HCT116 (cell line): Measurements from ENCODE around the gene GOLGA2. TPM values are rescaled to one million over a fixed set of nuclear protein-coding genes. Genes with fewer than 3 reads are reported as not detected.

Experiments
- ATAC-seq: fragments of 200-7000 bp; cut with Tn5 transposase; 2 replicates; pipeline ENCODE4 v1.9.1; 2020; ENCODE audit warnings: mild to moderate bottlenecking, moderate library complexity
- BruUV-seq: library from RNA; stranded (reverse); fragments of 400-500 nt; replicated peaks from 2 replicates; lab custom pipeline; 2021; lab: Mats Ljungman, UMichigan
- CTCF ChIA-PET: fragments of 300-600 bp; sonication (Branson Sonifier 250); formaldehyde crosslinking; loops from one replicate; lab custom pipeline; 2021; ENCODE audit warnings: antibody characterized with exemption; lab: Charles Lee
- POLR2A ChIA-PET: fragments of 300-600, 350-600 bp; sonication (Branson Sonifier 250); formaldehyde crosslinking; loops from one replicate; lab custom pipeline; 2021; ENCODE audit warnings: antibody characterized with exemption; lab: Charles Lee
- RAD21 ChIA-PET, 2 experiments: fragments of 300-600 bp; sonication (Branson Sonifier 250); formaldehyde crosslinking; loops; one replicate each; lab custom pipeline; 2023; ENCODE audit warnings: low total read pairs in 2 of 2; ENCODE audit not compliant: uncharacterized antibody in 2 of 2, unreplicated experiment in 2 of 2, low non-redundant PET in 1 of 2; lab: Charles Lee
- DNase-seq: peaks from one replicate; pipeline ENCODE4 v3.0.0-alpha.2; 2010; ENCODE audit warnings: low read depth, low spot score
- H2AFZ ChIP-seq: fragments of 200-600 bp; shearing (Covaris generic), sonication (generic); 2 replicates; pipeline ENCODE4 v1.6.1; 2017; ENCODE audit warnings: low read depth, mixed run types, mixed read lengths, antibody characterized with exemption, low read length; ENCODE audit not compliant: poor library complexity, severe bottlenecking
- H3K27ac ChIP-seq: 2 replicates; pipeline ENCODE4 v1.5.1; 2012; ENCODE audit warnings: low read depth, low read length
- H3K27me3 ChIP-seq: fragments of 200-600 bp; sonication (generic); 2 replicates; pipeline ENCODE4 v1.6.1; 2016; ENCODE audit warnings: mixed run types, low read length, mixed read lengths; ENCODE audit not compliant: insufficient read depth
- H3K36me3 ChIP-seq, 2 experiments: fragments of 200-500 bp in 1 of 2; fragments of 200-600 bp in 1 of 2; sonication (Bioruptor generic) in 1 of 2; sonication (generic) in 1 of 2; 2 replicates each; pipeline versions ENCODE4 v1.5.1 to v1.6.1; 2014 to 2016; ENCODE audit warnings: low read length in 2 of 2, inconsistent platforms in 1 of 2, mixed read lengths in 1 of 2, mixed run types in 1 of 2; ENCODE audit not compliant: insufficient read depth in 2 of 2, control insufficient read depth in 1 of 2
- H3K4me1 ChIP-seq, 2 experiments: fragments of 200-600 bp in 1 of 2; sonication (generic) in 1 of 2; 2 replicates each; pipeline versions ENCODE4 v1.5.1 to v1.6.1; 2012 to 2017; ENCODE audit warnings: low read length in 2 of 2, inconsistent platforms in 1 of 2, mild to moderate bottlenecking in 1 of 2, mixed read lengths in 1 of 2, mixed run types in 1 of 2, moderate library complexity in 1 of 2; ENCODE audit not compliant: insufficient read depth in 2 of 2, control insufficient read depth in 1 of 2
- H3K4me2 ChIP-seq: fragments of 200-600 bp; sonication (generic); 2 replicates; pipeline ENCODE4 v1.6.1; 2017; ENCODE audit warnings: mixed run types, low read length, mixed read lengths
- H3K4me3 ChIP-seq, 2 experiments: fragments of 200-600 bp in 1 of 2; sonication (generic) in 1 of 2; replicated peaks in 1 of 2; 2 replicates each; pipeline ENCODE4 v1.5.1; 2011 to 2016; ENCODE audit warnings: low read length in 2 of 2, control low read depth in 1 of 2, low read depth in 1 of 2, mild to moderate bottlenecking in 1 of 2, mixed read lengths in 1 of 2, mixed run types in 1 of 2
- H3K79me2 ChIP-seq: fragments of 200-600 bp; sonication (generic); 2 replicates; pipeline ENCODE4 v1.6.1; 2017; ENCODE audit warnings: mild to moderate bottlenecking, mixed run types, low read length, moderate library complexity, mixed read lengths; ENCODE audit not compliant: insufficient read depth
- H3K9ac ChIP-seq: fragments of 200-600 bp; sonication (generic); 2 replicates; pipeline ENCODE4 v1.6.1; 2016; ENCODE audit warnings: low read length, mixed read lengths
- H3K9me2 ChIP-seq: fragments of 200-600 bp; sonication (generic), shearing (Covaris generic); 2 replicates; pipeline ENCODE4 v1.6.1; 2017; ENCODE audit warnings: mixed run types, mild to moderate bottlenecking, moderate library complexity; ENCODE audit not compliant: insufficient read depth
- H3K9me3 ChIP-seq, 2 experiments: fragments of 200-500 bp in 1 of 2; fragments of 200-600 bp in 1 of 2; sonication (Bioruptor generic) in 1 of 2; sonication (generic) in 1 of 2; 2 replicates each; pipeline ENCODE4 v1.6.1; 2014 to 2017; ENCODE audit warnings: low read length in 2 of 2, mixed read lengths in 2 of 2, inconsistent platforms in 1 of 2, low read depth in 1 of 2, mild to moderate bottlenecking in 1 of 2, mixed run types in 1 of 2, moderate library complexity in 1 of 2; ENCODE audit not compliant: control insufficient read depth in 1 of 2, insufficient read depth in 1 of 2
- H4K20me1 ChIP-seq: fragments of 200-600 bp; sonication (generic), shearing (Covaris generic); 2 replicates; pipeline ENCODE4 v1.6.1; 2017; ENCODE audit warnings: mixed run types, mild to moderate bottlenecking, moderate library complexity; ENCODE audit not compliant: insufficient read depth
- CBX3 ChIP-seq: IDR thresholded peaks from 2 replicates; pipeline ENCODE4 v1.6.1; 2012; ENCODE audit warnings: low read depth
- CEBPB ChIP-seq: IDR thresholded peaks from 2 replicates; pipeline ENCODE4 v1.6.1; 2012; ENCODE audit warnings: low read depth
- EGR1 ChIP-seq: IDR thresholded peaks from 2 replicates; pipeline ENCODE4 v1.6.1; 2012; ENCODE audit warnings: low read depth
- ELF1 ChIP-seq: IDR thresholded peaks from 2 replicates; pipeline ENCODE4 v1.6.1; 2012; ENCODE audit warnings: low read depth, borderline replicate concordance
- EZH2phosphoT487 ChIP-seq: fragments of 200-600 bp; IDR thresholded peaks from 2 replicates; pipeline ENCODE4 v1.6.1; 2018; ENCODE audit warnings: antibody characterized with exemption, borderline replicate concordance
- FOSL1 ChIP-seq: IDR thresholded peaks from 2 replicates; pipeline ENCODE4 v1.6.1; 2012; ENCODE audit warnings: low read depth
- POLR2A ChIP-seq: IDR thresholded peaks from 2 replicates; pipeline ENCODE4 v1.7.0; 2011; ENCODE audit warnings: borderline replicate concordance; ENCODE audit not compliant: insufficient read depth, insufficient read length; ENCODE audit errors: extremely low read depth
- POLR2AphosphoS5 ChIP-seq: IDR thresholded peaks from 2 replicates; pipeline ENCODE4 v1.6.1; 2011; ENCODE audit warnings: mild to moderate bottlenecking, low read depth, low read length, moderate library complexity
- SP1 ChIP-seq: IDR thresholded peaks from 2 replicates; pipeline ENCODE4 v1.6.1; 2012; ENCODE audit warnings: low read depth
- YY1 ChIP-seq: IDR thresholded peaks from 2 replicates; pipeline ENCODE4 v1.6.1; 2011; ENCODE audit warnings: low read length, low read depth, moderate library complexity, mild to moderate bottlenecking; ENCODE audit not compliant: insufficient replicate concordance; ENCODE audit errors: extremely low read depth
- intact Hi-C: fragments of 100-400 bp; cut with micrococcal nuclease; formaldehyde crosslinking; loops from 2 replicates; pipeline ENCODE4 v1.10.0; 2022
- total RNA-seq: library from RNA; stranded (reverse); gene quantifications from one replicate; pipeline ENCODE4 v1.2.1, GENCODE V29; 2021; ENCODE audit not compliant: unreplicated experiment
- TF ChIP-seq, protein P1 (sequence below): IDR thresholded peaks from 2 replicates; pipeline ENCODE4 v1.6.1; 2012; ENCODE audit warnings: low read depth
- TF ChIP-seq, protein P2 (sequence below), 3 experiments: fragments of 200-600 bp in 1 of 3; sonication (generic) in 1 of 3; IDR thresholded peaks in 2 of 3; conservative IDR thresholded peaks in 1 of 3; 2 replicates each; pipeline ENCODE4 v1.5.1; 2012 to 2017; ENCODE audit warnings: low read depth in 2 of 3, low read length in 2 of 3, antibody characterized with exemption in 1 of 3, borderline replicate concordance in 1 of 3, control low read depth in 1 of 3, mild to moderate bottlenecking in 1 of 3, mixed read lengths in 1 of 3, mixed run types in 1 of 3, moderate library complexity in 1 of 3; ENCODE audit not compliant: insufficient read depth in 1 of 3

GOLGA2 gene
- total RNA-seq, 1 experiment from 2014 or later = 67.0 TPM

DNA sequence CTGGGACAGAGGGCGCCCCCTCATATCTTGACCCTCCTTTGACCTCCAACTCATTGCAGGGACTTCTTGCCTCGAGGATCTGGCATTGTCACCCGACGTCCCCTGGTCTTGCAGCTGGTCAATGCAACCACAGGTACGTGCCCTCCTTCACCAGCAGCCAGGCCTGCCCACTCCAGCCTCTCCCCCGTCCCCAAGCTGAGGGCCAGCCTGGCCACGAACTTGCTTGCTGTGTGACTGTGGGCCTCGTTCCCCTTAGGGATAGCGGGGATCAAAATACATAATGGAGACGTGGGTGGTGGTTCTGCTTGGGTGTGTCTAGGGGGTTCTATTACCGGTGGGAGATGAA lies 57.7 kb downstream of the GOLGA2 start (continued):
- TF ChIP-seq YY1 (no peak), ELF1 (no peak), EGR1 (no peak), POLR2AphosphoS5 (no peak), SP1 (no peak), EZH2phosphoT487 (no peak)
- TF ChIP-seq, protein P1, sequence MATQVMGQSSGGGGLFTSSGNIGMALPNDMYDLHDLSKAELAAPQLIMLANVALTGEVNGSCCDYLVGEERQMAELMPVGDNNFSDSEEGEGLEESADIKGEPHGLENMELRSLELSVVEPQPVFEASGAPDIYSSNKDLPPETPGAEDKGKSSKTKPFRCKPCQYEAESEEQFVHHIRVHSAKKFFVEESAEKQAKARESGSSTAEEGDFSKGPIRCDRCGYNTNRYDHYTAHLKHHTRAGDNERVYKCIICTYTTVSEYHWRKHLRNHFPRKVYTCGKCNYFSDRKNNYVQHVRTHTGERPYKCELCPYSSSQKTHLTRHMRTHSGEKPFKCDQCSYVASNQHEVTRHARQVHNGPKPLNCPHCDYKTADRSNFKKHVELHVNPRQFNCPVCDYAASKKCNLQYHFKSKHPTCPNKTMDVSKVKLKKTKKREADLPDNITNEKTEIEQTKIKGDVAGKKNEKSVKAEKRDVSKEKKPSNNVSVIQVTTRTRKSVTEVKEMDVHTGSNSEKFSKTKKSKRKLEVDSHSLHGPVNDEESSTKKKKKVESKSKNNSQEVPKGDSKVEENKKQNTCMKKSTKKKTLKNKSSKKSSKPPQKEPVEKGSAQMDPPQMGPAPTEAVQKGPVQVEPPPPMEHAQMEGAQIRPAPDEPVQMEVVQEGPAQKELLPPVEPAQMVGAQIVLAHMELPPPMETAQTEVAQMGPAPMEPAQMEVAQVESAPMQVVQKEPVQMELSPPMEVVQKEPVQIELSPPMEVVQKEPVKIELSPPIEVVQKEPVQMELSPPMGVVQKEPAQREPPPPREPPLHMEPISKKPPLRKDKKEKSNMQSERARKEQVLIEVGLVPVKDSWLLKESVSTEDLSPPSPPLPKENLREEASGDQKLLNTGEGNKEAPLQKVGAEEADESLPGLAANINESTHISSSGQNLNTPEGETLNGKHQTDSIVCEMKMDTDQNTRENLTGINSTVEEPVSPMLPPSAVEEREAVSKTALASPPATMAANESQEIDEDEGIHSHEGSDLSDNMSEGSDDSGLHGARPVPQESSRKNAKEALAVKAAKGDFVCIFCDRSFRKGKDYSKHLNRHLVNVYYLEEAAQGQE = no peak

DNA sequence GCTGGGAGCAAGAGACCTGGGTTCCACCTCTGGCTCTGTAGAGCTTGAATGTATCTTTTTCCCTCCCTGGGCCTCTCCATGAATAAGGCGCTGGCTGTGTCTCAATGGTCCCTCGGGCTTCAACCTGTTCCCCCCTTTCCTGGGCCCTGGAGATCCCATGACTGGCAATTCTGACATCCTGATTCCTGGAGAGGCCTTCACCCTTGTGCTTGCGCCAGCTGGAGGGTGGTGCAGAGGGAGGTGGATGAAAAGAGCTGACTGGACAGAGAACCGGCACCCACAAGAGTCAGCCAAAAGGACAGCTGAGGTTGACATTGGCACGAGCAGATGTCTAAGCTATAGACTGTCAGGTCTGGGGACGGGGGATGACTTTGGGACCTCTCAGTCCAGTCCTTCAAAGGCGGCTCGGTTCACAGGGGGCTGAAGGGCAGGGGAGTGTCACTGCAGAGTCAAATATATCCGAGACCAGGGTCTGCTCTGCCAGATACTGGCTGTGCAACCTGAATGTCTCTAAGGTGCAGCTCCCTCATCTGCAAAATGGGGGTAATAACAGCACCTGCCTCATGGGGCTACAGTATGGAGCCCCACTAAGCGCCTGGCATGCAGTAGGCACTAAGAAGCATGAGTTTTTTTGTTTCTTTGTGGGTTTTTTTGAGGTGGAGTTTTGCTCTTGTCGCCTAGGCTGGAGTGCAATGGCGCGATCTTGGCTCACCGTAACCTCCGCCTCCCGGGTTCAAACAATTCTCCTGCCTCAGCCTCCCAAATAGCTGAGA lies 58.8 kb downstream of the GOLGA2 start:
- ChIA-PET POLR2A (no interaction called here), CTCF (interaction anchor here (1.7 kb wide), 1 partner anchor 92 kb away, joined by 4 read pairs; no protein-coding TSS in a partner anchor), RAD21 (no interaction called here)
- Histone ChIP-seq H3K27ac (no peak overlapping the region), H3K9me2 (no peaks in the 10 kb centered on the region), H4K20me1 (no peaks in the 10 kb centered on the region), H3K4me2 (no peak overlapping the region), H3K4me3 (no peak overlapping the region), H3K79me2 (no peaks in the 10 kb centered on the region), H3K9me3 (no peaks in the 10 kb centered on the region), H3K27me3 (no peaks in the 10 kb centered on the region), H2AFZ (no peak overlapping the region), H3K9ac (no peak overlapping the region), H3K4me1 (peaks cover 16 to 40% of the 10 kb centered on the region in 2 experiments), H3K36me3 (no peaks in the 10 kb centered on the region)
- TF ChIP-seq SP1 (no peak), CEBPB (no peak), CBX3 (no peak), FOSL1 (no peak), POLR2AphosphoS5 (no peak), POLR2A (no peak)
- TF ChIP-seq, protein P2, sequence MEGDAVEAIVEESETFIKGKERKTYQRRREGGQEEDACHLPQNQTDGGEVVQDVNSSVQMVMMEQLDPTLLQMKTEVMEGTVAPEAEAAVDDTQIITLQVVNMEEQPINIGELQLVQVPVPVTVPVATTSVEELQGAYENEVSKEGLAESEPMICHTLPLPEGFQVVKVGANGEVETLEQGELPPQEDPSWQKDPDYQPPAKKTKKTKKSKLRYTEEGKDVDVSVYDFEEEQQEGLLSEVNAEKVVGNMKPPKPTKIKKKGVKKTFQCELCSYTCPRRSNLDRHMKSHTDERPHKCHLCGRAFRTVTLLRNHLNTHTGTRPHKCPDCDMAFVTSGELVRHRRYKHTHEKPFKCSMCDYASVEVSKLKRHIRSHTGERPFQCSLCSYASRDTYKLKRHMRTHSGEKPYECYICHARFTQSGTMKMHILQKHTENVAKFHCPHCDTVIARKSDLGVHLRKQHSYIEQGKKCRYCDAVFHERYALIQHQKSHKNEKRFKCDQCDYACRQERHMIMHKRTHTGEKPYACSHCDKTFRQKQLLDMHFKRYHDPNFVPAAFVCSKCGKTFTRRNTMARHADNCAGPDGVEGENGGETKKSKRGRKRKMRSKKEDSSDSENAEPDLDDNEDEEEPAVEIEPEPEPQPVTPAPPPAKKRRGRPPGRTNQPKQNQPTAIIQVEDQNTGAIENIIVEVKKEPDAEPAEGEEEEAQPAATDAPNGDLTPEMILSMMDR (IDR thresholded peaks at IDR 0.05 in 2 of 3, conservative IDR thresholded peaks at IDR 0.05 in 1 of 3; ENCODE audit: borderline replicate concordance in 1 of 3, insufficient read depth in 1 of 3, low read depth in 2 of 3, low read length in 2 of 3) = no peak
- no TSS peak for BruUV-seq
- intact Hi-C loops = no loop called here
- no peak for ATAC-seq
- no peak for DNase-seq
